ENCODE data around the gene CCT6A.
A peak's percentile ranks its signal among the peaks of the same experiment; 100 is the strongest.
"Not testable (repeated sequence)": the region's sequence is repeated elsewhere in the genome, so short reads cannot be mapped to it uniquely, and the experiment has no call there.

Gene CCT6A, protein sequence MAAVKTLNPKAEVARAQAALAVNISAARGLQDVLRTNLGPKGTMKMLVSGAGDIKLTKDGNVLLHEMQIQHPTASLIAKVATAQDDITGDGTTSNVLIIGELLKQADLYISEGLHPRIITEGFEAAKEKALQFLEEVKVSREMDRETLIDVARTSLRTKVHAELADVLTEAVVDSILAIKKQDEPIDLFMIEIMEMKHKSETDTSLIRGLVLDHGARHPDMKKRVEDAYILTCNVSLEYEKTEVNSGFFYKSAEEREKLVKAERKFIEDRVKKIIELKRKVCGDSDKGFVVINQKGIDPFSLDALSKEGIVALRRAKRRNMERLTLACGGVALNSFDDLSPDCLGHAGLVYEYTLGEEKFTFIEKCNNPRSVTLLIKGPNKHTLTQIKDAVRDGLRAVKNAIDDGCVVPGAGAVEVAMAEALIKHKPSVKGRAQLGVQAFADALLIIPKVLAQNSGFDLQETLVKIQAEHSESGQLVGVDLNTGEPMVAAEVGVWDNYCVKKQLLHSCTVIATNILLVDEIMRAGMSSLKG

GRCh38 chr7:56051339-56052191, at the start of gene CCT6A, which contains the start of gene PSPH:
Gene CCT6A, plus strand, starts transcription at chr7:56051765. Its CDS starts 84 bp downstream, at chr7:56051849.
Gene PSPH, minus strand, starts transcription at chr7:56051444. Its CDS starts 30,232 bp downstream, at chr7:56021212.
- peak; percentile 99 for DNase-seq

- no peak for DNase-seq
Observed at GRCh38 chr7:56003749-56004148, 47.8 kb upstream of the CCT6A start.

DNA sequence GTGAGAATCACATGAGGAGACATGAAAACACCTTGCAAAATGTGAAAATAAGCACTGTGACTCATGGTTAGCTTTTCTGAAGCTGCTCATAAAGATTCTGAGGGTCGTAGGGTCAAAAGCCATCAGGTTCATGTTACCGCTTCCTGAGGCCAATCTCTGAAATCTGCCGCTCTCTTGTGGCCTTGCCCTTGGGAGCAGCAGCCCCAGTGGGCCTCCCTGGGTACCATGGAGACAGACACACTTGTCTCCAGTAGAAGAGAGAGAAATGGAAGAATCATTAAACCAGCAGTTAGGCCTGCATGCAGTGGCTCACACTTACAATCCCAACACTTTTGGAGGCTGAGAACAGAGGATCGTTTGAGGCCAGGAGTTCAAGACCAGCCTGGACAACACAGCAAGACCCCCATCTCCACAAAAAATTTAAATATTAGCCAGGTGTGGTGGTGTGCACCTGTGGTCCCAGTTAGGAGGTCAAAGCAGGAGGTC, 44.4 kb upstream of the CCT6A start:
- DNase-seq = no peak

GRCh38 chr7:56007891-56008290, 43.7 kb upstream of the CCT6A start:
- no peak for DNase-seq

DNA sequence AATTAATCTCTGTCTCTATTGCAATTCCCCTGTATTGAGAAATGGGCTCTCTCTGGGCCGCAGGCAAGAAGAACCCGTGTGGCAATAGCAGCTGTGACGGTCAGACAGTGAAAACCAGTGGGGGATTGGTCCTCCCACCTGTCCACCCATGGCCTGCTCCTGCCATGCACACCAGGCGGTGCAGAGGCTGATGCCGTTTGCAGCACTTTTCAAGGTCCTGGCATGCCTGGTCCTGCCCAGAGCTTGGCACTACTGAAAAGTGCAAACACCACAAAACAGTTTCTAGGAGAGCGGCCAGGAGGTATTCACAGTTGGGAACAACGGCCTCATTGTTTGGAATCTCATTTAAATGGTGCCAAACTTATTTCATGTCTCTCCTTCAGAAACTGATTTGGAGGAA, 41.9 kb upstream of the CCT6A start:
- DNase-seq = no peak

- not testable (repeated sequence) for DNase-seq
Observed at GRCh38 chr7:56017015-56017414, 34.5 kb upstream of the CCT6A start.

- DNase-seq = no peak
Observed at GRCh38 chr7:56019501-56019900, 32.1 kb upstream of the CCT6A start.

GRCh38 chr7:56023500-56023899, 28.1 kb upstream of the CCT6A start:
- no peak for DNase-seq

DNA sequence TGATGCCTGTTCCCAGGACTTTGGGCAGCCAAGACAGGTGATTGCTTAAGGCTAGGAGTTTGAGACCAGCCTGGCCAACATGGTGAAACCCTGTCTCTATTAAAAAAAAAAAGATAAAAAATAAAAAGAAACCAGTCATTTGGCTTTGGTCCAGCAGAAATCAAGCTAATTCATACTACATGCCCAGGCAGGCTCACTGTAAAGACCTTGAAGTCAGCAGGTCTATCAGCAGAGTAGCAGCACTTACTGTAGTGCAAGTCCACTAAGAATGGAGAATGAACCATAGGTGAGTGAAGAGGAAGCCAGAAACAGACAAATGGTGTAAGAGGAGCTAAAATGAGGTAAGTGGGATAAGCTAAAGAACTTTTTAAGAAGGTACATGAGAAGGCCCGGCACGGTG, 25.0 kb upstream of the CCT6A start:
- DNase-seq = no peak

- no peak for DNase-seq
Observed at GRCh38 chr7:56028942-56029630, 22.5 kb upstream of the CCT6A start.

- no peak for DNase-seq
Observed at GRCh38 chr7:56030340-56030739, 21.2 kb upstream of the CCT6A start.

GRCh38 chr7:56031556-56031955, 20.0 kb upstream of the CCT6A start:
- DNase-seq = not testable (repeated sequence)

GRCh38 chr7:56032578-56032977, 19.0 kb upstream of the CCT6A start:
- DNase-seq = not testable (repeated sequence)

DNA sequence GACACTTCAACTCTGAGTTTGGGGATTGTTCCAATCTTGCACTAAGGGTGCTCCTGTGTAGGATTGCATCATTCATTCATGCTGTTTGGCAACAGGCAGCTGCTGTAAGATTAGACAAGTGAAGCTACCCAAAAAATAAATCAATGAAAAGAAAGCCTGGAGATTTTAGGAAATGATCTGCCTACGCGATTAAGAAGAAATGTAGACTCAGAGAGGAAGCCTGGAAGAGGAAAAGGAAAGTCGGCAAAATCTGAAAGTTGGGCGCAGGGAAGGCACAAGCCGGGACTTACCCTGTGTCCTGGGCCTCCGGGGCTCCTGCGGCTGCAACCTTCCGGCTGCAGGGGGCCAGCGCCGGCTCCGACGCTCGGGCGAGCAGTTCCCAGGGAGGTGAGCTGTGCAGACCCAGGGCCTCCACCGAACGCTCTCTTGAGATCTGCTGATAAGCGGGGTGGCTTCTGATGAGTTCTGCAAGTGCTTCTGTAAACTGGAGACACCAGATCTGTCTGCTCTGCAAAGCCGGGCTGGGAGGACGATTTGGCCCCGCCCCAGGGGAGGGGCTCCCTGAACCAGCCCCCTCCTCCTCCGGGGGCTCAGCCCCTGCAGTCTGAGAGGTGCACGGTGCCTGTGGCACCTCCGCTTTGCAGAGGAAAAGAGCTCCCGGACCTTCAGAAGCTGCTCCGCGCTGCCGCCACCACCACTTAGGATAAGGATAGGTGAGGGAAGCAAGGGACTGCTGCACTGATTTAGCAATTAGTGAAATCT, 17.7 kb upstream of the CCT6A start:
- peak; percentile 99 for DNase-seq

DNA sequence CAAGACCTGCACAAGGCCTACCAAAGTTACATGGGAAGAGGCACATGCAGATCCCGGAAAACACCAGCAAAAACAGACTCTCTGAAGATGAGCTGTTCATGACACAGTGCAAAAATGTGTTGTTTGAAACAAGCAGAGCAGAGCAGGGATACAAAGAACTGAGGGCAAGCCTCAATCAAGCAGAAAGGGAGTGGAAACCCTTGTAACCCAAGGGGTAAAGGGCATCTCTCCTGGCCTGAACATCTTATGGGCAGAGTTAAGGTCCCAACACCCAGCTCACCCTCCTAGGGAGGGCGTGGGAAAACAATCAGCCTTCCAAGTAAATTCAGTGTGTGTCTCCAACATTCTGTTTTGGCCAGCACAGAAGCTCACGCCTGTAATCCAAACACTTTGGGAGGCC, 10.8 kb upstream of the CCT6A start:
- DNase-seq = no peak

DNA sequence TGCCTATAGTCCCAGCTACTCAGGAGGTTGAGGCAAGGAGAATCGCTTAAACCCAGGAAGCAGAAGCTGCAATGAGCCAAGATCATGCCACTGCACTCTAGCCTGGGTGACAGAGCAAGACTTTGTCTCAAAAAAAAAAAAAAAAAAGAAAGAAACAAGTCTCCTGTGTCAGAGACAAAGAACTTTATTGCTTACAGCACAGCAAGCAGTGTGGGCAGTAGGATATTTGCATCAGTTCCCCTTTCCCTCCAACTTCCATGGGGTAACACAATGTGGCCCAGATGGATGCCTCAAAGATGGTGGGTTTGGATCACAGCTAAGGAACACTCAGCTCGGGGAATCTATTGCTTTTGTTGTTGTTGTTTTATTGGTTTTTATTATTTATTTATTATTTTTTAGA, 5.8 kb upstream of the CCT6A start:
- not testable (repeated sequence) for DNase-seq

DNA sequence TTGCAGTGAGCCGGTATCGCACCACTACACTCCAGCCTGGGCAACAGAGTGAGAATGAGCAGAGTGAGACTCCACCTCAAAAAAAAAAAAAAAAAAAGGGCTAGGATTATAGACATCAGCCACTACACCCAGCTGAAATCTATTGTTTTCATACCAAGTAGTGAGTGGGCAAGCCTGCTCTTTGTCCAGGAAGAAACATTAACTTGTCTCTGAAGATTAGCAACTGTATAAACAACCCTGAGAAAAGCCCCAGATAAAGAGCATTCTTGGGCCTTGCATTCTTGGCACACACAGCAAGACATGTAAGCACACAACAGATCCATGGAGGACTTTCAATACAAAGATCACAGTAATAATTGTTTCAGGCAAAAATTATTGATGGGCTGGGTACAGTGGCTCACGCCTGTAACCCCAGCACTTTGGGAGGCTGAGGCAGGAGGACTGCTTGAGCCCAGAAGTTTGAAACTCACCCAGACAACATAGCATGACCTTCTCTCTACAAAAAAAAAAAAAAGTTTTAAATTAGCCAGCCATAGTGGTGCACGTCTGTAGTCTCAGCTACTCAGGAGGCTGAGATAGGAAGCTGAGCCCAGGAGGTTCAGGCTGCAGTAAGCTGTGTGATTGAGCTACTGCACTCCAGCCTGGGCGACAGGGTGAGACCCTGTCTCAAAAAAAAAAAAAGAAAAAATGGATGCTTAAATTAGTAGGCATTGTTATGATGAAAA, 4.7 kb upstream of the CCT6A start:
- no peak for DNase-seq

- not testable (repeated sequence) for DNase-seq
Observed at GRCh38 chr7:56047446-56048116, 4.0 kb upstream of the CCT6A start.

GRCh38 chr7:56048245-56048644, 3.3 kb upstream of the CCT6A start:
- no peak for DNase-seq

DNA sequence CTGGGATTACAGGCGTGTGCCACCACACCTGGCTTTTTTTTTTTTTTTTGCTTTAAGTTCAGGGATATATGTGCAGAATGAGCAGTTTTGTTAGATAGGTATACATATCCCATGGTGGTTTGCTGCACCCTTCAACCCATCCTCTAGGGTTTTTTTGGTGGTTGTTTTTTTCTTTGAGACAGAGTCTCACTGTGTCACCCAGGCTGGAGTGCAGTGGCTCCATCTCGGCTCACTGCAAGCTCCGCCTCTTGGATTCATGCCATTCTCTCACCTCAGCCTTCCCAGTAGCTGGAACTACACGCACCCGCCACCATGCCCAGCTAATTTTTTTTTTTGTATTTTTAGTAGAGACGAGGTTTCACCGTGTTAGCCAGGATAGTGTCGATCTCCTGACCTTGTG, 2.8 kb upstream of the CCT6A start:
- peak; percentile 55 for DNase-seq

DNA sequence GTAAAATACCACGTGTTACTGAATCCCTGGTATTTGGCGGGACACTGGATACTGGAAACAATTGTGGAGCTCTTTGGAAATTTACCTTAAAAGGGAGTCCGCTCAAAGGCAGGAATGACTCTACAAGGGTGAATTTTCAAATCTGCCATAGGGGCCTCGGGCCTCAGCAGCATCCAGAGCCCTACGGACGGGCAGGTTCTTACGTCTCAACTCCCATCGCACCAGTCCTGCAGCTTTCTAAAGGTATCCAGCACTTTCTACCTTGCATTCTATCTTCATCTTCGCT, 569 bp upstream of the CCT6A start:
- no peak for DNase-seq
